ENCODE data around the gene FLYWCH1. TPM values are rescaled to one million over a fixed set of nuclear protein-coding genes. Genes with fewer than 3 reads are reported as not detected.

FLYWCH1 gene
- total RNA-seq, 1 experiment from 2014 or later = 32.6 TPM

DNA sequence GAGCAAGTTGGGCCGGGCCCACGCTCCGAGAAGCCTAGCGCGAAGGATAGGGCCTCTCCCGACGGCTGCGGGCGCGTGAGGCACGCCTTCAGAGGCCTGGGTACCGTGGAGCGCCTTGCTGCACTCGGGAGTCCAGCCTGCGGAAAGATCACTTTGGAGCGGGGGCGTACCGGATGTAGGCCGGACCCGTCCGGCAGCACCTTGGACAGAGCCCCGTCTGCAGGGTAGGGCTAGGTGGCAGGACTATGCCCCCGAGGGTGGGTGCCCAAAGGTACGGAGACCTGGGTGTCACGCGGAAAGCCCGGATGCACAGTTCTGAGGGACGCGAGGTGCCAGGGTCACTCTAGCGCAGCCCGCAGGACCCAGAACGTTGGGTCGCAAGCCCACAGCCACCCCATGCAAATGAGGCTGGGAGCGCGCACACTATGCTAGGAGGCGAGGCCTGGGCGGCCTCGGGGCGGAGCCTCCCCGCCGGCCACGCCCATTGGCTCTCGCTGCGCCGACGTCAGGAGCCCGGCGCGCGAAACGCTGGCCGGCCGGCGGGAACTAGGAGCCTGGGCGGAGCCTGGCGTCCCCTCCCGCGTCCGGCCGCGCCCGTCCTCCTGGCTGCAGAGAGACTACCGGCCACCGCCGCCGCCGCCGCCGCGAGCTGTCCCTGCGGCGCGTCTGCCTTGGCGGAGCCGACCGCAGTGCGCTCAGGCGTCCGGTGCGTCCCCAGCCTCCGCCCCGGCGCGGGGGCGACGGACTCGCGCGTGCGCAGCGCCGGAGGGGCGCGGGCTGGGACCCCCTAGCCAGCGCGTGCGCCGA lies 57.2 kb downstream of the FLYWCH1 start, which contains the start of gene PAQR4 (continued):
- TF ChIP-seq, protein P1, sequence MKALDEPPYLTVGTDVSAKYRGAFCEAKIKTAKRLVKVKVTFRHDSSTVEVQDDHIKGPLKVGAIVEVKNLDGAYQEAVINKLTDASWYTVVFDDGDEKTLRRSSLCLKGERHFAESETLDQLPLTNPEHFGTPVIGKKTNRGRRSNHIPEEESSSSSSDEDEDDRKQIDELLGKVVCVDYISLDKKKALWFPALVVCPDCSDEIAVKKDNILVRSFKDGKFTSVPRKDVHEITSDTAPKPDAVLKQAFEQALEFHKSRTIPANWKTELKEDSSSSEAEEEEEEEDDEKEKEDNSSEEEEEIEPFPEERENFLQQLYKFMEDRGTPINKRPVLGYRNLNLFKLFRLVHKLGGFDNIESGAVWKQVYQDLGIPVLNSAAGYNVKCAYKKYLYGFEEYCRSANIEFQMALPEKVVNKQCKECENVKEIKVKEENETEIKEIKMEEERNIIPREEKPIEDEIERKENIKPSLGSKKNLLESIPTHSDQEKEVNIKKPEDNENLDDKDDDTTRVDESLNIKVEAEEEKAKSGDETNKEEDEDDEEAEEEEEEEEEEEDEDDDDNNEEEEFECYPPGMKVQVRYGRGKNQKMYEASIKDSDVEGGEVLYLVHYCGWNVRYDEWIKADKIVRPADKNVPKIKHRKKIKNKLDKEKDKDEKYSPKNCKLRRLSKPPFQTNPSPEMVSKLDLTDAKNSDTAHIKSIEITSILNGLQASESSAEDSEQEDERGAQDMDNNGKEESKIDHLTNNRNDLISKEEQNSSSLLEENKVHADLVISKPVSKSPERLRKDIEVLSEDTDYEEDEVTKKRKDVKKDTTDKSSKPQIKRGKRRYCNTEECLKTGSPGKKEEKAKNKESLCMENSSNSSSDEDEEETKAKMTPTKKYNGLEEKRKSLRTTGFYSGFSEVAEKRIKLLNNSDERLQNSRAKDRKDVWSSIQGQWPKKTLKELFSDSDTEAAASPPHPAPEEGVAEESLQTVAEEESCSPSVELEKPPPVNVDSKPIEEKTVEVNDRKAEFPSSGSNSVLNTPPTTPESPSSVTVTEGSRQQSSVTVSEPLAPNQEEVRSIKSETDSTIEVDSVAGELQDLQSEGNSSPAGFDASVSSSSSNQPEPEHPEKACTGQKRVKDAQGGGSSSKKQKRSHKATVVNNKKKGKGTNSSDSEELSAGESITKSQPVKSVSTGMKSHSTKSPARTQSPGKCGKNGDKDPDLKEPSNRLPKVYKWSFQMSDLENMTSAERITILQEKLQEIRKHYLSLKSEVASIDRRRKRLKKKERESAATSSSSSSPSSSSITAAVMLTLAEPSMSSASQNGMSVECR (CRISPR knock-in tag; IDR thresholded peaks at IDR 0.05; ENCODE audit: borderline replicate concordance) = peak; percentile 98
- no peak; the same call in 1 of the 2 replicates for TF ChIP-seq ZBTB21 (CRISPR knock-in tag; IDR thresholded peaks at IDR 0.05; ENCODE audit: borderline replicate concordance)
- TF ChIP-seq ZNF138 (CRISPR knock-in tag; conservative IDR thresholded peaks at IDR 0.05) = 0 out of 2 replicates have a peak, but pooled peaks have one; percentile 66
- peak; percentile 64 for TF ChIP-seq TCF7 (CRISPR knock-in tag; IDR thresholded peaks at IDR 0.05; ENCODE audit: low read depth)
- TF ChIP-seq, protein P2, sequence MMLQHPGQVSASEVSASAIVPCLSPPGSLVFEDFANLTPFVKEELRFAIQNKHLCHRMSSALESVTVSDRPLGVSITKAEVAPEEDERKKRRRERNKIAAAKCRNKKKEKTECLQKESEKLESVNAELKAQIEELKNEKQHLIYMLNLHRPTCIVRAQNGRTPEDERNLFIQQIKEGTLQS (CRISPR knock-in tag; conservative IDR thresholded peaks at IDR 0.05) = no peak
- 0 out of 2 replicates have a peak, but pooled peaks have one; percentile 21 for TF ChIP-seq ZNF263 (CRISPR knock-in tag; IDR thresholded peaks at IDR 0.05; ENCODE audit: low read depth)
- peak; percentile 84 for TF ChIP-seq FOXP1 (CRISPR knock-in tag; IDR thresholded peaks at IDR 0.05; ENCODE audit: borderline replicate concordance)
- TF ChIP-seq EMX1 (CRISPR knock-in tag; IDR thresholded peaks at IDR 0.05) = no peak
- TF ChIP-seq ZNF671 (CRISPR knock-in tag; IDR thresholded peaks at IDR 0.05) = no peak
- TF ChIP-seq, protein P3, sequence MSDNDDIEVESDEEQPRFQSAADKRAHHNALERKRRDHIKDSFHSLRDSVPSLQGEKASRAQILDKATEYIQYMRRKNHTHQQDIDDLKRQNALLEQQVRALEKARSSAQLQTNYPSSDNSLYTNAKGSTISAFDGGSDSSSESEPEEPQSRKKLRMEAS (CRISPR knock-in tag; IDR thresholded peaks at IDR 0.05) = peak; percentile 89
- TF ChIP-seq, protein P4, sequence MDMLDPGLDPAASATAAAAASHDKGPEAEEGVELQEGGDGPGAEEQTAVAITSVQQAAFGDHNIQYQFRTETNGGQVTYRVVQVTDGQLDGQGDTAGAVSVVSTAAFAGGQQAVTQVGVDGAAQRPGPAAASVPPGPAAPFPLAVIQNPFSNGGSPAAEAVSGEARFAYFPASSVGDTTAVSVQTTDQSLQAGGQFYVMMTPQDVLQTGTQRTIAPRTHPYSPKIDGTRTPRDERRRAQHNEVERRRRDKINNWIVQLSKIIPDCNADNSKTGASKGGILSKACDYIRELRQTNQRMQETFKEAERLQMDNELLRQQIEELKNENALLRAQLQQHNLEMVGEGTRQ (CRISPR knock-in tag; IDR thresholded peaks at IDR 0.05) = peak; percentile 41; the same call in 1 of the 2 replicates
- TF ChIP-seq, protein P5, sequence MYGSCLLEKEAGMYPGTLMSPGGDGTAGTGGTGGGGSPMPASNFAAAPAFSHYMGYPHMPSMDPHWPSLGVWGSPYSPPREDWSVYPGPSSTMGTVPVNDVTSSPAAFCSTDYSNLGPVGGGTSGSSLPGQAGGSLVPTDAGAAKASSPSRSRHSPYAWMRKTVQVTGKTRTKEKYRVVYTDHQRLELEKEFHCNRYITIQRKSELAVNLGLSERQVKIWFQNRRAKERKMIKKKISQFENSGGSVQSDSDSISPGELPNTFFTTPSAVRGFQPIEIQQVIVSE (CRISPR knock-in tag; IDR thresholded peaks at IDR 0.05; ENCODE audit: borderline replicate concordance) = no peak
- TF ChIP-seq, protein P6, sequence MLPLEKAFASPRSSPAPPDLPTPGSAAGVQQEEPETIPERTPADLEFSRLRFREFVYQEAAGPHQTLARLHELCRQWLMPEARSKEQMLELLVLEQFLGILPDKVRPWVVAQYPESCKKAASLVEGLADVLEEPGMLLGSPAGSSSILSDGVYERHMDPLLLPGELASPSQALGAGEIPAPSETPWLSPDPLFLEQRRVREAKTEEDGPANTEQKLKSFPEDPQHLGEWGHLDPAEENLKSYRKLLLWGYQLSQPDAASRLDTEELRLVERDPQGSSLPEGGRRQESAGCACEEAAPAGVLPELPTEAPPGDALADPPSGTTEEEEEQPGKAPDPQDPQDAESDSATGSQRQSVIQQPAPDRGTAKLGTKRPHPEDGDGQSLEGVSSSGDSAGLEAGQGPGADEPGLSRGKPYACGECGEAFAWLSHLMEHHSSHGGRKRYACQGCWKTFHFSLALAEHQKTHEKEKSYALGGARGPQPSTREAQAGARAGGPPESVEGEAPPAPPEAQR (CRISPR knock-in tag; IDR thresholded peaks at IDR 0.05) = no peak
- peak; percentile 74; the same call in 1 of the 2 replicates for TF ChIP-seq ZNF232 (CRISPR knock-in tag; IDR thresholded peaks at IDR 0.05)
- TF ChIP-seq NFYB (CRISPR knock-in tag; conservative IDR thresholded peaks at IDR 0.05; ENCODE audit: low read depth) = peak; percentile 71; the same call in 1 of the 2 replicates
- TF ChIP-seq, protein P7, sequence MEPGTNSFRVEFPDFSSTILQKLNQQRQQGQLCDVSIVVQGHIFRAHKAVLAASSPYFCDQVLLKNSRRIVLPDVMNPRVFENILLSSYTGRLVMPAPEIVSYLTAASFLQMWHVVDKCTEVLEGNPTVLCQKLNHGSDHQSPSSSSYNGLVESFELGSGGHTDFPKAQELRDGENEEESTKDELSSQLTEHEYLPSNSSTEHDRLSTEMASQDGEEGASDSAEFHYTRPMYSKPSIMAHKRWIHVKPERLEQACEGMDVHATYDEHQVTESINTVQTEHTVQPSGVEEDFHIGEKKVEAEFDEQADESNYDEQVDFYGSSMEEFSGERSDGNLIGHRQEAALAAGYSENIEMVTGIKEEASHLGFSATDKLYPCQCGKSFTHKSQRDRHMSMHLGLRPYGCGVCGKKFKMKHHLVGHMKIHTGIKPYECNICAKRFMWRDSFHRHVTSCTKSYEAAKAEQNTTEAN (CRISPR knock-in tag; IDR thresholded peaks at IDR 0.05) = peak; percentile 90; the same call in 1 of the 2 replicates
- no peak for TF ChIP-seq GRHL2 (CRISPR knock-in tag; IDR thresholded peaks at IDR 0.05; ENCODE audit: insufficient replicate concordance, severe bottlenecking)
- no peak for TF ChIP-seq HMGA2 (CRISPR knock-in tag; IDR thresholded peaks at IDR 0.05)

Measured in WTC11 (cell line).